ENCODE measurements around the gene PKNOX2. TPM values are rescaled to one million over a fixed set of nuclear protein-coding genes. Genes with fewer than 3 reads are reported as not detected.

Gene PKNOX2
- total RNA-seq, 3 donors from 2014 or later, result 0.38 TPM; not detected in 2

DNA sequence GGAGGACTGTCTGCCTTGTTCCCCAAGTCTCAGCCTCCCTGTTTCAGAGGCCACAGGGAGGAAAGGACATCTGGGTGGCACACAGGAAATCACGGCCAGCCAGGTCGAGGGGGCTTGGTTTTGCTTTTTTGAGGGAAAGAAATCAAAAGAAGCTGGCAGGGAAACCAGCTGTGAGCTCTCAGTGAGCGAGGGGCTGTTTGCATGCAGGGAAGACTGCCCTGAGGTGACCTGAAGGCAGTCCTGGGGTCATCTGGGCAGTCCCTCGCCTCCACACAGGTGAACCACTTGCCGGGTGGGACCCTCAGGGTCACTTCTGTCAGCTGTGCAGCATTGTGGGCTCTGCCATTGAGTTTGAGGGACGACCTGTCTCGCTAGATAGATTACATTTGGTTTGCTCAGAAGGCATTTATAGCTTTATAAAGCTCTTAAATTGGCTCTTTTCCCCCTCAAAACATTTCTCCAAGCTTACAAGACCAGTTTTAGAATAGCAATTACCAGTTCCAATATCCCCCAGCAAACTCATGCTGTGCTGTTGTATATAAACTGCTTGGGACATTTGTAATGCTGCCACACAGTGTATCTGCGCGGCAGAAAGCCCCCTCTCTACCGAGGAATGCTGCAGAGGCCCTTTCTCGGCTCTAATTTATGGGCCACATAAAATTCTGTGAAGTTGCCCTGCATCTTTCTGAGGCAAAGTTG is 28.3 kb downstream of the PKNOX2 start:
- Mint-ChIP-seq H3K9me3 (peaks cover 8% of the 10 kb centered on the region), H3K4me1 (ENCODE audit: low read depth) (no peaks in the 10 kb centered on the region), H3K36me3 (ENCODE audit: insufficient read depth) (no peaks in the 10 kb centered on the region), H3K27me3 (ENCODE audit: low read depth) (peaks cover 45% of the 10 kb centered on the region), H3K4me3 (no peak overlapping the region)
- no peak for ATAC-seq
- DNase-seq, result no peak

DNA sequence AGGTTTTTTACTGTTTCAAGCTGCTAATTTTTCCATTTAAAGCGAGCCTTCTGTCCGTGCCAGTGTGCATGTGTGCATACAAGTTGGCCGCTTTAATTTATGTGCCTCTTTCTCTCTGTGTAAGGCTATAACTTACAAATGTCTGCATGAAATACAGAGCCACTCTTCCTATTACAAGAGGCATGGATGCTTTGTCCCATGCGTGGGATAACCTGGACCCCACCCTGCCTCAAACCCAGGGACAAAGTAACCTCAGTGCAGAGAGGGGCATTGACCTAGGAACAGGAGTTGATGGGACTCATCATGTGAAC is 28.8 kb downstream of the PKNOX2 start:
- H3K36me3 Mint-ChIP-seq (ENCODE audit: insufficient read depth), result no peaks in the 10 kb centered on the region
- H3K4me1 Mint-ChIP-seq (ENCODE audit: low read depth), result no peaks in the 10 kb centered on the region
- peaks cover 44% of the 10 kb centered on the region for H3K27me3 Mint-ChIP-seq (ENCODE audit: low read depth)
- DNase-seq, result no peak
- no peak overlapping the region for H3K4me3 Mint-ChIP-seq
- peaks cover 8% of the 10 kb centered on the region for H3K9me3 Mint-ChIP-seq
- no peak for ATAC-seq

DNA sequence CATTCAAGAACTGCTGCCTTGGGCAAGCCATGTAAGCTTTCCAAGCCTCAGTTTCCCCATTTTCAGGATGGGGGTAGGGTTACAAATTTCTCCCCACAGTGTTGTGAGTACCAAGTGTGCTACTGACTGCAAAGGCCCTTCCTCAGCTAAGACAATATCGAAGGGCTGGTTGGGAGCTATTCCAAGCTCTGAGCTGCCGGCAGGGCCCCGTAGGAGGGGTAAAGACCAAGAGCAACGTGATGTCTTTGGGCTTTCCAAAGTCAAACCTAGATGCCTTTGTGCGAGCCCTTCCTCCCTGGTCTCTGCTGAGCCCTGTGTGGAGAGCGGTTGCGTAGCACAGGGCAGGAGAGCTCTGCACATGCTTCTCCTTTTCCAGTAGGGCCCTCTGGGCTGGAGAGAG is 29.3 kb downstream of the PKNOX2 start:
- Mint-ChIP-seq H3K4me3 (no peak overlapping the region), H3K27me3 (ENCODE audit: low read depth) (peaks cover 45% of the 10 kb centered on the region), H3K9me3 (peaks cover 8% of the 10 kb centered on the region), H3K36me3 (ENCODE audit: insufficient read depth) (no peaks in the 10 kb centered on the region), H3K4me1 (ENCODE audit: low read depth) (no peaks in the 10 kb centered on the region)
- ATAC-seq (no peak), DNase-seq (no peak)

DNA sequence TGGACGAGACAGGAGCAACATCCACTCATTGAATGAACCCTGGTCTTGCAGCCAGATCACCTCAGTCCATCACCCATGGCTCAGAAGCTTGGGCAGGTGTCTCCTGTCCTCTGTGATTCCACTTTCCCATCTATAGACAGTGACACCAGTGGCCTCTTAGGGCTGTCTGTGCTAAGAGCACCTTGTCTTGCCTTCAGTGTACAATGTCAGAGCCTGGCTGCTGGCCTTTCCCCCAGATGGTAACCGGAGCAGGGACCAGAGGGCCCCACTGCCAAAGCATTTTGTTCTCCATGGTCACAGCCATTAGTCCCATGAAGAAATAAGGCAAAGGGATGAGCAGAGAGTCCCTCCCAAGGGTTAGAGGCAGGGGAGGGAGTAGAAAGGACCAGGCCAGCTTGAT is 35.4 kb downstream of the PKNOX2 start:
- H3K4me3 Mint-ChIP-seq, result no peak overlapping the region
- ATAC-seq (no peak), DNase-seq (no peak)
- peaks cover 26% of the 10 kb centered on the region for H3K27me3 Mint-ChIP-seq (ENCODE audit: low read depth)
- H3K9me3 Mint-ChIP-seq, result no peaks in the 10 kb centered on the region
- H3K36me3 Mint-ChIP-seq (ENCODE audit: insufficient read depth), result no peaks in the 10 kb centered on the region
- no peaks in the 10 kb centered on the region for H3K4me1 Mint-ChIP-seq (ENCODE audit: low read depth)

DNA sequence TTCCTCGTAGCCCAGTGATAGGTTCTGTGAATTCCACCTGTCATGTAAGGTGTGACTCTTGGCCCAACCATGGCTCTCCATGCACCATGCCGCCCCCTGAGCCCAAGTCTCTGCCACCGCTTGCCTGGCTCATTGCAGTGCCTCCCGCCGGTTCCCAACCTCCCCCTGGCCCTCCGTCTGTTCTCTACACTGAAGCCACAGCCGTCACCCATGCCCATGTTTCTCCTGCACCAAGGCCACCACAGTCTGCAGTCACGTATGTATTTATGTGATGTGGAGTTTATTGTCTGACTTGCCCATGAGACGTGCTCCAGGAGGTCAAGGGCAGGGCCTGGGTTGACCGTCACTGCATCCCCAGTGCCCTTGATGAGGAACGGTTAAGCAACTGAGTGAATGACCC is 35.9 kb downstream of the PKNOX2 start:
- H3K36me3 Mint-ChIP-seq (ENCODE audit: insufficient read depth), result no peaks in the 10 kb centered on the region
- ATAC-seq (no peak), DNase-seq (no peak)
- H3K4me1 Mint-ChIP-seq (ENCODE audit: low read depth), result no peaks in the 10 kb centered on the region
- peaks cover 23% of the 10 kb centered on the region for H3K27me3 Mint-ChIP-seq (ENCODE audit: low read depth)
- no peak overlapping the region for H3K4me3 Mint-ChIP-seq
- H3K9me3 Mint-ChIP-seq, result no peaks in the 10 kb centered on the region

DNA sequence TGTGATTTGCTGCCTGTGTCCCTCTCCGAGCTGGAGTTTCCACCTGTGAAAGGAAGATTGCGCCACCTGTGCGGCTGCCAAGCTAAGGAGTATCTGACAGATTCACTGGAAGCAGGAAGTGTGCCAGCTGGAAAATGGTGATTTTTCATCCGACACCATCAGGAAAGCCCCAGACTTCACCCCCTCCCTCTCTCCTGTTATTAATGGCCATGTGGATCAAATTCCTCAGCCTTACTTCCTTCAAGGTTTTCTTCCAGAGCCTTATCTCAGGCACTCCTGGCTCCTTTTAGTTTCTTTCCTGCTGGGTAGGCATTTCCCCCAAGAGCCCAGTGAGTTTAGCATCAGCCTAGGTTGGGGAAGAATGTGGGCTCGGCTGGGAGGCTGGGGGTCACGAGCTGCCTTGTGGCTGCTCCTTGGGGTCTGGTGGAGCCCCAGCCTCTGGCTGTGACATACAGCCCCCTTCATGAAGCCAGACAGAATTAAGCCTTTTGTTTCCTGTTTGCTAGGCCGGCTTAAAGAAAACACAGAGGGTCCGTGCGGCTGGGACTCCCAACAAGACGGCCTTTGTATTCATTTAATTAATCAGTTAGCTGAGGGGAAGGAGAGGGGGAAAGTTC is 37.1 kb downstream of the PKNOX2 start:
- H3K4me3 Mint-ChIP-seq, result no peak overlapping the region
- ATAC-seq (no peak), DNase-seq (no peak)
- no peaks in the 10 kb centered on the region for H3K9me3 Mint-ChIP-seq
- no peaks in the 10 kb centered on the region for H3K4me1 Mint-ChIP-seq (ENCODE audit: low read depth)
- H3K27me3 Mint-ChIP-seq (ENCODE audit: low read depth), result peaks cover 27% of the 10 kb centered on the region
- no peaks in the 10 kb centered on the region for H3K36me3 Mint-ChIP-seq (ENCODE audit: insufficient read depth)

DNA sequence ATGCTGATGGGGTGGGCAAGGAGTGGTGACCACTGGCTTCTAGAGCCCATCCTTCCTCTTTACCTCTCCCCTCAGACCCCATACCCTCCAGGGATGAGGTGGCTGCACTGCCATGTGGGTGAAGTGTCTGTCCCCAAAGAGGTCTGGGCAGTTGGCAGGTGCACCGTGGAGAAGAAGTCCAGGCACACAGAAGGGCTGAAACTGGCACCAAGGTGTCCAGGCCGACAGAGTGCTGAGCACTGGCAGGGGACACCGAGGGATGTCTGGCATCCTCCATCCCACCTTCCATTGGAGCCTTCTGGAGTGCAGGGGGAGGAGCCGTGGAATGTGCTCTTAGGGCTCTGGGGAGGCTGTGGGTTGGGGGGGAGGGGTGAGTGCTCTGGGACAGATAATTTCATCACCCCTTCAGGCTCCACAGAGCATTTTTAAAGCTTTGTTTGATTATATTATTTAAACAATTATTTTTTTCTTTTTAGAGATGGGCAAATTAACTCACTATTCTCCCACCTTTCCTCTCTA is 37.9 kb downstream of the PKNOX2 start:
- DNase-seq, result no peak
- no peaks in the 10 kb centered on the region for H3K36me3 Mint-ChIP-seq (ENCODE audit: insufficient read depth)
- no peaks in the 10 kb centered on the region for H3K4me1 Mint-ChIP-seq (ENCODE audit: low read depth)
- peaks cover 27% of the 10 kb centered on the region for H3K27me3 Mint-ChIP-seq (ENCODE audit: low read depth)
- no peaks in the 10 kb centered on the region for H3K9me3 Mint-ChIP-seq
- ATAC-seq, result no peak
- no peak overlapping the region for H3K4me3 Mint-ChIP-seq

DNA sequence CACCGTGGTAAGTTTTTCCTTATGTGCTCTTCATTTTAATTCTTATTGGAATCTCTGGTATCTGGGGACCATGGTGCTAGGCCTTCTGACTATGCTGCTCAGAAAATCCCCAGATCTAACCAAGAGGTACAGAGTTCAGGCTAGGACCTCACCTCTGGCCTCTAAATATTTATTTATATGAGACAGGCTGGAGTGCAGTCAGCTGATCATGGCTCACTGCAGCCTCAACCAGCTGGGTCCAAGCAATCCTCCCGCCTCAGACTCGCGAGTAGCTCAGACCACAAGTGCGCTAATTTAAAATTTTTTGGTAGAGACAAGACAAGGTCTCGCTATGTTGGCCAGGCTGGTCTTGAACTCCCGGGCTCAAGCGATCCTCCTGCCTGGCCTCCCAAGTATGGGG is 38.4 kb downstream of the PKNOX2 start:
- no peak overlapping the region for H3K4me3 Mint-ChIP-seq
- peaks cover 22% of the 10 kb centered on the region for H3K27me3 Mint-ChIP-seq (ENCODE audit: low read depth)
- H3K4me1 Mint-ChIP-seq (ENCODE audit: low read depth), result no peaks in the 10 kb centered on the region
- DNase-seq (no peak), ATAC-seq (no peak)
- H3K9me3 Mint-ChIP-seq, result no peaks in the 10 kb centered on the region
- no peaks in the 10 kb centered on the region for H3K36me3 Mint-ChIP-seq (ENCODE audit: insufficient read depth)

DNA sequence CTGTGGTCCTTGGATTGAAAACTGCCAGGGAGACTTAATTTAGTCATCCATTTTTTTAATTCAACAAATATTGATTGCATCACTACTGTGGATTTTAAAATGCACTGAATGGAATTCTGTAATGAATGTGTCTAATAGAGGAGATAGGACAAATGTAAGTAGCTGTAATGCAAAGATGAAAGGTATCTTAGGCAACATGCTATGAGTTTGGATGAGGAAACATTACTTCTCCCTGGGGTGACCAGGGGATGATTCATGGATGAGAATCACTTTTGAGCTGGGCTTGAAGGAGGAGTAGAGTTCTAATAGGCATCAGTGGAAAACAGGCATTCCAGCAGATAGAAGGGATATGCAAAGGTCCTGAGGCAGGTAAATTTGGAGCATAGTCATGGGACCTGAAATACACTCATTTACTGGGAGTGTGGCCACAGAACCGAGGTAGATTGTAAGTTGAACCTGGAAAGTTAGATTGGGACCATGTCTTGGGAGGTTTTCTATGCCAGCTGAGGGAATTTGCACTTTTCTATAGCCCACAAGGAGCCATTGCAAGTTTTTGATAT is 43.4 kb downstream of the PKNOX2 start:
- ATAC-seq (no peak), DNase-seq (no peak)
- H3K4me1 Mint-ChIP-seq (ENCODE audit: low read depth), result no peaks in the 10 kb centered on the region
- peaks cover 16% of the 10 kb centered on the region for H3K27me3 Mint-ChIP-seq (ENCODE audit: low read depth)
- no peak overlapping the region for H3K4me3 Mint-ChIP-seq
- H3K36me3 Mint-ChIP-seq (ENCODE audit: insufficient read depth), result no peaks in the 10 kb centered on the region
- H3K9me3 Mint-ChIP-seq, result no peaks in the 10 kb centered on the region

DNA sequence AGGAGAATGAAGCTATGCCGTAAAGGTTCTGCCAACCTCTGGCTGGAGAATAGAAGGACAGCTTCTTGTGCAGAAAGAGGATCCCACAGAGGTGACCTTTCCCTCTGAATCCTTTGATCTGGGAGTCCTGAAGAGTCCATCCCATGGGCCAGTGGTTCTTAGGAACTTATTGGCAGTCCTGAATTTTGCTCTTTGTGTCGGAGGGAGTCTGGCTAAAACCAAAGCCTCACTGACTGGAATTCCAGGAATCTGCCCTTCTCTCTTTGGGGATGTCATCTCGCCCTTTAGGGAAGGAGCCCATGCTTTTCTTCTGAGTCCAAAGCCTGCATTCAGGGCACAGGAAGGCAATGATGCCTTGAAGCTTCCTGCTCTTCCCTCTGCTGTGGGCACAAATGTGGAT is 45.5 kb downstream of the PKNOX2 start:
- Mint-ChIP-seq H3K4me3 (no peak overlapping the region), H3K27me3 (ENCODE audit: low read depth) (peaks cover 28% of the 10 kb centered on the region), H3K4me1 (ENCODE audit: low read depth) (no peaks in the 10 kb centered on the region), H3K9me3 (no peaks in the 10 kb centered on the region), H3K36me3 (ENCODE audit: insufficient read depth) (no peaks in the 10 kb centered on the region)
- no peak for DNase-seq
- ATAC-seq, result no peak

DNA sequence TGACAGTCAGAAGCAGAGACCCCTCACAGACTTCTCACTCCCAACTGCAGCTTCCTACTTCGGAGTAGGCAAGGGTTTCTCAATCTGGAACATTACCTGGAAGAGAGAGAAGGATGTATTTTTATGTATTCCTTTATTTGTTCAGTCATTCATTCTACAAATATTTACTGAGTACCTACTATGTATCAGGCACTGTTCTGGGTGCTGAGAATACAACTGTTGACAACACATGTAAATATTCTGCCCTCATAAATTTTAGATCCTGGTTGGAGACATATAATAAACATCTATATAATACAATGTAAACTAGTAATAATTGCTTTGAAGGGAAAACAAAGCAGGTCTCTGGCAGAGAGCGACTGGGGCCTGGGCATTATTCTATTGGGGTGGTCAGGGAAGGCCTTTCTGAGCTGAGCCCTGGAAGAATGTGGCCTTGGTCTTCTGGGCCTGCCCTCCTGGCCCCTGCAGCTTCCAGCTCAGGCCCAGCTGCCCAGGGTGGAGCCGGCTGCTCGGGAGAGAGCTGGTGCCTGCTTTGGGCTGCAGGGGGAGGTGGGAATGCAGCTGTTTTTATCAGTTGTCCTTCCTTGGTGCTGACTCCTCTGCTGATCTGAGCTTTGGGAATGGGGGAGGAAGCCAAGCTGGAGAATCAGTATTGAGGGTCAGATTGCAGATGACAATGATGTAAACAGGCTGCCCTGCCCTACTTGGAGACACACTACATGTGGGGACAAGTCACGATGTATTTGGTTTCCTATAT is 46.8 kb downstream of the PKNOX2 start:
- Mint-ChIP-seq H3K27me3 (ENCODE audit: low read depth) (peaks cover 32% of the 10 kb centered on the region), H3K36me3 (ENCODE audit: insufficient read depth) (no peaks in the 10 kb centered on the region), H3K4me1 (ENCODE audit: low read depth) (no peaks in the 10 kb centered on the region), H3K9me3 (no peaks in the 10 kb centered on the region), H3K4me3 (no peak overlapping the region)
- DNase-seq, result no peak
- ATAC-seq, result no peak

DNA sequence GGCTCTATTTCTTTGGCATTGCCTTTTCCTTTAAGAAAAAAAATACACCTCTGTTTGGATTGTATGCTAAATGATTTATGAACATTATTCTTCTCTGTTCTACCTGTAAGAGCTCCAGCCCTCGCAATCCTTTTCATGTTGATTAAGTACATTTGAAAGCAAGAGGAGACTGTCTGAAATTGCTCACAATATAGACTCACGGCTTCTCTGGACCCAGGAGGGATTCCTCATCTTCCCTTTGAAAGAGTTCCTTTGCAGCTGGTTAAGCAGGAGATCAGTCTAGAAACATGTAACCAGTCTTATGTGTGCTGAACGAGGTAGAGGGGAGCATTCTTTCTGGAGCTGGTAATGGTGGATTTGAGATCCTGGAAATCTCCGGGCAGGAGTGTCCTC is 47.4 kb downstream of the PKNOX2 start:
- no peaks in the 10 kb centered on the region for H3K36me3 Mint-ChIP-seq (ENCODE audit: insufficient read depth)
- DNase-seq (no peak), ATAC-seq (no peak)
- no peaks in the 10 kb centered on the region for H3K9me3 Mint-ChIP-seq
- H3K27me3 Mint-ChIP-seq (ENCODE audit: low read depth), result peaks cover 35% of the 10 kb centered on the region
- no peak overlapping the region for H3K4me3 Mint-ChIP-seq
- H3K4me1 Mint-ChIP-seq (ENCODE audit: low read depth), result no peaks in the 10 kb centered on the region

DNA sequence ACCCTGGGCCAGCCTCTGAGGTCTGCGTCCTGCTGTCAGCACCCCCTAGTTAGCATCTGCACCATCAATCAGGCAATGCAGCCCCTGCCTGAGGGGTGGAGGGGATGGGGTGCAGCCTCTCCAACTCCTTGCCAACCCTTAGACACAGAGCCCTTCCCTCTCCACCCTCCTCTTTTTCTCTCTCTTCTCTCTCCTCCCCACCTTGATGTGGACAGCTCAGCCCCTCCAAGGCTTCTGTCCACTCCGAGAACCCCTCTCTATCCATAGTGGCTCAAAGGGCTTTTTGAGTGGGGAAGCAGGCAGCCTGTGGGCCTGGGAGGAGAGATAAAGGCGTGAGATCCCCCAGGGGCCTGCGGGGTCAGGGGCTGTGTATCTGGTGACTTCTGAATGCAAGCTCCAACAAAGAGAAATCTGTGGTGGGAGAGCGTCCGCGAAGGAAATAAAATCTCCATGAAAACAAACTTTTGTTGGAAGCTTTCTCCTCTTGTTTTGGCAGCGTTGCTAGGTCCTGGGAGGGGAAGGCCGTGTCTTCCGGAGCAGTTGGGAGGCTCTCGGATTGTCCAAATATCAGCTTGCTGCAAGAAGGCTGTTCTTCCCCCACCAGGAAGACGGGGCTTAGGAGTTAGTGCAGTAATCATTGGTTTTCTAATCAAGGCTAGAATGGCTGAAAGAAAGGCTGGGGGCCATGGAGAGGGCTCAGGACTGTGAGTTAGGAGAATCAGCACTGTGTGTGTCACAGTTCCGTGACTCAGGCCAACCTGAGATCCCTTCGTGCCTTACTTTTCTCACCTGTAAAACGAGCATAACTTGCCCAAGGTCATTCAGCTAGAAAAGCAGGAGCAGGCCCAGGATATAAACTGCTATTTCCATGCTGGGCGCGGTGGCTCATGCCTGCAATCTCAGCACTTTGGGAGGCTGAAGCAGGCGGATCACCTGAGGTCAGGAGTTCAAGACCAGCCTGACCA is 50.3 kb downstream of the PKNOX2 start:
- H3K4me3 Mint-ChIP-seq, result no peak overlapping the region
- no peaks in the 10 kb centered on the region for H3K36me3 Mint-ChIP-seq (ENCODE audit: insufficient read depth)
- DNase-seq (no peak), ATAC-seq (no peak)
- no peaks in the 10 kb centered on the region for H3K4me1 Mint-ChIP-seq (ENCODE audit: low read depth)
- no peaks in the 10 kb centered on the region for H3K9me3 Mint-ChIP-seq
- H3K27me3 Mint-ChIP-seq (ENCODE audit: low read depth), result peaks cover 45% of the 10 kb centered on the region

DNA sequence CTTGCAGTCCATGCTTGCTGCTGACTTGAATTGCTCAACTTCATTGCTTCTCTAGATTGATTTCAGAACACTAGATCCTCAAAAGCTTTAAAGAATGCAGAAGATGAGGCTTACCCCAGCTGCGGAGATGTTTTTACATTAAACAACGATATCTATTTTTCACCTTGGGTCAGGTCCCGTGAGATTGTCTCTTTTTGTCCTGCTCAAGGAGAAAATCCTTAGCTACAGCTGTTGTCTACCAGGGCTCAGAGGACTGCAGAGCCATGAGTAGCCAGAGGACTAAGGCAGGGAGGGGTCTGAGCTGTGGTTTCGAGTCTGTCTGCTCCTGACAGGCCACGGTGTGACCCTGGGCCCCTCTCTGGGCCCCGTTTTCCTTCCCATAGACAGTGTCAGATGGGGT is 51.4 kb downstream of the PKNOX2 start:
- H3K4me3 Mint-ChIP-seq, result no peak overlapping the region
- DNase-seq (no peak), ATAC-seq (no peak)
- H3K36me3 Mint-ChIP-seq (ENCODE audit: insufficient read depth), result no peaks in the 10 kb centered on the region
- peaks cover 45% of the 10 kb centered on the region for H3K27me3 Mint-ChIP-seq (ENCODE audit: low read depth)
- no peaks in the 10 kb centered on the region for H3K9me3 Mint-ChIP-seq
- no peaks in the 10 kb centered on the region for H3K4me1 Mint-ChIP-seq (ENCODE audit: low read depth)
